ENCODE measurements around the gene VSX2.

VSX2 gene

GRCh38 chr14:74302634-74303569 lies 63.7 kb downstream of the VSX2 start, which contains the start of gene ABCD4:
TSS of gene ABCD4 (minus strand) at chr14:74302934. CDS start at chr14:74302912, 22 bp downstream.
- H3K4me3 ChIP-seq (replicated peaks; ENCODE audit: low read depth, low read length) = peak within 1 kb of the TSS; percentile 89
- peak; percentile 69 for DNase-seq (ENCODE audit: extremely low read depth, low read depth)
- TF ChIP-seq, protein P1, sequence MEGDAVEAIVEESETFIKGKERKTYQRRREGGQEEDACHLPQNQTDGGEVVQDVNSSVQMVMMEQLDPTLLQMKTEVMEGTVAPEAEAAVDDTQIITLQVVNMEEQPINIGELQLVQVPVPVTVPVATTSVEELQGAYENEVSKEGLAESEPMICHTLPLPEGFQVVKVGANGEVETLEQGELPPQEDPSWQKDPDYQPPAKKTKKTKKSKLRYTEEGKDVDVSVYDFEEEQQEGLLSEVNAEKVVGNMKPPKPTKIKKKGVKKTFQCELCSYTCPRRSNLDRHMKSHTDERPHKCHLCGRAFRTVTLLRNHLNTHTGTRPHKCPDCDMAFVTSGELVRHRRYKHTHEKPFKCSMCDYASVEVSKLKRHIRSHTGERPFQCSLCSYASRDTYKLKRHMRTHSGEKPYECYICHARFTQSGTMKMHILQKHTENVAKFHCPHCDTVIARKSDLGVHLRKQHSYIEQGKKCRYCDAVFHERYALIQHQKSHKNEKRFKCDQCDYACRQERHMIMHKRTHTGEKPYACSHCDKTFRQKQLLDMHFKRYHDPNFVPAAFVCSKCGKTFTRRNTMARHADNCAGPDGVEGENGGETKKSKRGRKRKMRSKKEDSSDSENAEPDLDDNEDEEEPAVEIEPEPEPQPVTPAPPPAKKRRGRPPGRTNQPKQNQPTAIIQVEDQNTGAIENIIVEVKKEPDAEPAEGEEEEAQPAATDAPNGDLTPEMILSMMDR (IDR thresholded peaks at IDR 0.05; ENCODE audit: low read depth, low read length, missing control alignments) = peak; percentile 57

DNA sequence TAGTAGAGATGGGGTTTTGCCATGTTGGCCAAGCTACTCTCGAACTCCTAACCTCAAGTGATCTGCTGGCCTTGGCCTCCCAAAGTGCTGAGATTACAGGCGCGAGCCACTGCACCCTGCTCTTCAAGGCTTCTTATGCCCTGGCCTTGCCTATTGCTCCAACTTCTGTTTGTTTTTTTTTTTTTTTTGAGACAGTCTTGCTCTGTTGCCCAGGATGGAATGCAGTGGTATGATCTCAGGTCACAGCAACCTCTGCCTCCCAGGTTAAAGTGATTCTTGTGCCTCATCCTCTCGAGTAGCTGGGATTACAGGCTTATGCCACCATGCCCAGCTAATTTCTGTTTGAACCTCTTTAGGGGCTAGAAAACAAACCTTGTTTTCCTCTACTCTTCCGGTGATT lies 69.4 kb downstream of the VSX2 start:
- TF ChIP-seq, protein P1 (IDR thresholded peaks at IDR 0.05; ENCODE audit: low read depth, low read length, missing control alignments) = no peak
- no peak for DNase-seq (ENCODE audit: extremely low read depth, low read depth)
- no peak overlapping the region for H3K4me3 ChIP-seq (replicated peaks; ENCODE audit: low read depth, low read length)

- TF ChIP-seq, protein P1 (IDR thresholded peaks at IDR 0.05; ENCODE audit: low read depth, low read length, missing control alignments) = no peak
- no peak overlapping the region for H3K4me3 ChIP-seq (replicated peaks; ENCODE audit: low read depth, low read length)
- no peak for DNase-seq (ENCODE audit: extremely low read depth, low read depth)
Measured at GRCh38 chr14:74309125-74310022, 70.1 kb downstream of the VSX2 start.

DNA sequence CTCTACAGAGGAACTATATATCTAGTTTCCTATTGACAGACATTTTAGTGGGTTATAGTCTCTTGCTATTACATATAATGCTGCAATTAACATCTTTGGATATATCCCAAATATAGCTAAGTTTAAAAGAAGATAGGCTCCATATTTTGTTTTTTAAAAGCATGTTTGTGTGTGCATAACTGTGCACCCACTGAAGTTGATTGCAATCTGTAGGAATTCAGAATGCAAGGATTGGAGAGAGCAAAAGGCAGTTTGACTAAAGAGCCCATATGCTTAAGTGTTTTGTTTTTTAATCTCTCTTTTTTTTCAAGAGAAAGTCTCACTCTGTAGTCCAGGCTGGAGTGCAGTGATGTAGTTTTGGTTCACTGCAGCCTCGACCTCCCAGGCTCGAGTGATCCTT lies 72.9 kb downstream of the VSX2 start:
- no peak overlapping the region for H3K4me3 ChIP-seq (replicated peaks; ENCODE audit: low read depth, low read length)
- no peak for DNase-seq (ENCODE audit: extremely low read depth, low read depth)
- TF ChIP-seq, protein P1 (IDR thresholded peaks at IDR 0.05; ENCODE audit: low read depth, low read length, missing control alignments) = no peak
